Hematopoietic multipotent progenitor cell (in vitro differentiated cells): ENCODE data around the gene RFX4. TPM values are rescaled to one million over a fixed set of nuclear protein-coding genes. Genes with fewer than 3 reads are reported as not detected.
A peak's percentile ranks its signal among the peaks of the same experiment; 100 is the strongest.
"Not testable (repeated sequence)": the region's sequence is repeated elsewhere in the genome, so short reads cannot be mapped to it uniquely, and the experiment has no call there.

ENCODE experiments used
- DNase-seq, 3 donors: peaks; one replicate each; pipeline ENCODE4 v3.0.0-alpha.2; 2011 to 2015; ENCODE audit warnings: low read depth in 2 of 3, low spot score in 2 of 3
- total RNA-seq: library from RNA; depleted of rRNA; stranded (reverse); fragments of >200 nt; gene quantifications from one replicate; pipeline ENCODE4 v1.2.3, GENCODE V29; 2012

RFX4 gene
- total RNA-seq, 1 donor, result not detected

DNA sequence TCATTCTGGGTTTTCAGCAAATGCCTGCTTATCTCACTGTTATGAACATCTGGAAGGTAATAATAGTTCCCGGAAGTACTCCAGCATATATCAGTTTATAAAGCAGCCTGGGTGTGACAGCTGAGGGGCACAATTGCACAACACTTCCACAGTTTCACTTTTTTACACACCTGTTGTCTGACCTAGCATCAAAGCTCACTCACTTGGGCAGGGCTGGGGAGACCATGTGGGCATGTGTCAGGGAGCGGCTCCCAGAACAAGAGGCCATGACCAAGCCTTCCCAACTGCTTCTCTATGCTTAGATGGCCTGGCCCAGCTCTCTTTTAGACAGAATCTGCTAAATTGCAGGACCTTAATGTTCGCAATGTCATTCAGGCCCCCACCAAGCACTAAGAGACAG, 140.6 kb downstream of the RFX4 start:
- no peak for DNase-seq

DNA sequence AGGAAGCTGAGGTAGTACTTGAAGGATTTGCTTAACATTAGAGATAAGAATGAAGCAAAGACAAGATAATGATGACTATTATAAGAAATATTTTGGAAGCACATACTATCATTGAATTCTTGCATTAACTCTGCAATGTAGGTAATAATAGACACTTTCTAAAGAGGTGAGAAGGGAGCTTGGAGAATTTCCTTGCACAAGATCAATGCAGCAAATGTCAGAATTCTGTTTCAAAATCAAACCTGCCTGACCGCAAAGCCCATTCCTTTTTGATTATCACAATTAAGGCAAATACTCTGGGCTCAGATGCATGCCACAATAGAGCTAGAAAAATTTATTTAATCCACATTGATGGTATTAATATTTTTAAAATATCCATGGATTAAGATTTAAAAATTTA, 141.3 kb downstream of the RFX4 start:
- no peak for DNase-seq

DNA sequence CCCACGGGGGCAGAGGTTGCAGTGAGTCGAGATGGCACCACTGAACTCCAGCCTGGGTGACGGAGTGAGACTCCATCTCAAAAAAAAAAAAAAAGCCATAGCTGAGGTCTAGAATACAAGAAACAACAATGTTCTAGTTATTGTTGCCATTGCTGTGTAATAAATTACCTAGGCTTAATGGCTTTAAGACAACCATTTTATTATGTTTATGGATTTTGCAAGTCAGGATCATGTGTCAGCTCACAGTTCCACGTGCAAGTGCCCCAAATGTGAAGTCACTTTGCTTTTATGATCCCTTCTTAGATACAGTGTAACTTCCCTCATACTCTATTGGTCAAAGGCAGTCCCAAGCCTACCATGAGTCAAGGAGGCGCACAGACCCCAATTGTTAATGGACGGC, 142.1 kb downstream of the RFX4 start:
- no peak for DNase-seq

DNA sequence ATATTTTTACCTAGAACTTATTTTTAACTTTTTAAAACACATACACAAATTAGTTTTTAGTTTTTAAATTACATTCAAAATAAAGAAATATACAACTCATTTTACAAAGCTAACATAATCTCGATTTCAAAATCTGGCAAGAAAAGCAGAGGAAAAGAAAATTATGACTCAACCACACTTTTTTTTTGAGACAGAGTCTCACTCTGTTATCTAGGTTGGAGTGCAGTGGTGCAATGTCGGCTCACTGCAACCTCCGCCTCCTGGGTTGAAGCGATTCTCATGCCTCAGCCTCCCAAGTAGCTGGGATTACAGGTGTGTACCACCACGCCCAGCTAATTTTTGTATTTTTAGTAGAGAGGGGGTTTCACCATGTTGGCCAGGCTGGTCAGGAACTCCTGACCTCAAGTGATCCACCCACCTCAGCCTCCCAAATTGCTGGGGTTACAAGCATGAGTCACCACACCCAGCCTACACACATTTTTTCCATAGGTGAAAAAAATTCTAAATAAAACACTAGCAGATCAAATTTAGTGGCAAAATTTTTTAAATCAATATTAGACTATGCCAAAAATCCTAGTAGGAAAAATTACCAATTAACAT, 143.9 kb downstream of the RFX4 start:
- not testable (repeated sequence) for DNase-seq

DNA sequence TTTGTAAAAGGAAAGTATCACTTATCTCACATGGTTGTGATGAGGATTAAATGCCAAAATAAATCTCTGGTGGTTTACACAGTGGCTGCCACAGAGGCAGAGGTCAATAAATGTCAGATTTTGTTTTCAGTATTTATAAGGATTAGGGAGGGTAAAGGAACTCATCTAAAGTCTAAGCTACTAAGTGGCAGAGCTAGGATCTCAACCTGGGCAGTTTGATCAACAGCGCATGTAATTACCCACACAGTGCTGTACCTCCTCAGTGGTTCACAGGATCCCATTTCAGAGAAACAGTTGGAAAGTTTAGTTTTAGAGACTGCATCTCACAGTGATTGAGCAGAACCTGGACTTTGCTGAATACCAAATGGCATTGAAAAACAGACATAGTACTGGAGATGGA, 146.8 kb downstream of the RFX4 start:
- no peak for DNase-seq

DNA sequence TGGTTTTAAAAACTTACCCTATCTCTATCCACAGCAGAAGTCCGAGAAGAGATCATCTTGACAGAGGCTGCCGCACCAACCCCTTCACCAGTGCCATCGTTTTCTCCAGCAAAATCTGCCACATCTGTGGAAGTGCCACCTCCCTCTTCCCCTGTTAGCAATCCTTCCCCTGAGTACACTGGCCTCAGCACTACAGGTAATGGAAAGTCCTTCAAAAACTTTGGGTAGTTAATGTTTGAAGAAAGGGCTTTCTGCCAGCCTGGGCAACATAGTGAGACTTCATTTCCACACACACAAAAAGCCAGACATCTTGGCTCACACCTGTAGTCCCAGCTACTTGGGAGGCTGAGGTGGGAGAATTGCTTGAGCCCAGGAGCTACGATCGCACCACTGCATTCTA, 150.1 kb downstream of the RFX4 start:
- DNase-seq, result no peak

DNA sequence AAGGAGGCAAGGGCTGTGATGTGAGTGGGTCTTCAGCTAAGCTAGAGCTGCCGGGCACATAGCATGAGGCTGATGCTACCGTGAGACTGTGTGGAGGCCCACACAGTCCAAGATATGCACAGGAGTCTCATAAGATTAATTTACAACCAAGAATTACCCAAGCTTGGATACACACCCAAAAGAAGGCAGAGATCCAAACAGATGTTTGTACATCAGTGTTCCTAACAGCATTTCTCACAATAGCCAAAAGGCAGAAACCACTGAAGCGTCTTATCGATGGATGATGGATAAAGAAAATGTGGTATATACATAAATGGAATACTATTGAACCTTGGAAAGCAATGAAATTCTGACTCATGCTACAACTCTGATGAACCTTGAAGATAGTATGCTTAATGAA, 150.9 kb downstream of the RFX4 start:
- DNase-seq, result no peak

DNA sequence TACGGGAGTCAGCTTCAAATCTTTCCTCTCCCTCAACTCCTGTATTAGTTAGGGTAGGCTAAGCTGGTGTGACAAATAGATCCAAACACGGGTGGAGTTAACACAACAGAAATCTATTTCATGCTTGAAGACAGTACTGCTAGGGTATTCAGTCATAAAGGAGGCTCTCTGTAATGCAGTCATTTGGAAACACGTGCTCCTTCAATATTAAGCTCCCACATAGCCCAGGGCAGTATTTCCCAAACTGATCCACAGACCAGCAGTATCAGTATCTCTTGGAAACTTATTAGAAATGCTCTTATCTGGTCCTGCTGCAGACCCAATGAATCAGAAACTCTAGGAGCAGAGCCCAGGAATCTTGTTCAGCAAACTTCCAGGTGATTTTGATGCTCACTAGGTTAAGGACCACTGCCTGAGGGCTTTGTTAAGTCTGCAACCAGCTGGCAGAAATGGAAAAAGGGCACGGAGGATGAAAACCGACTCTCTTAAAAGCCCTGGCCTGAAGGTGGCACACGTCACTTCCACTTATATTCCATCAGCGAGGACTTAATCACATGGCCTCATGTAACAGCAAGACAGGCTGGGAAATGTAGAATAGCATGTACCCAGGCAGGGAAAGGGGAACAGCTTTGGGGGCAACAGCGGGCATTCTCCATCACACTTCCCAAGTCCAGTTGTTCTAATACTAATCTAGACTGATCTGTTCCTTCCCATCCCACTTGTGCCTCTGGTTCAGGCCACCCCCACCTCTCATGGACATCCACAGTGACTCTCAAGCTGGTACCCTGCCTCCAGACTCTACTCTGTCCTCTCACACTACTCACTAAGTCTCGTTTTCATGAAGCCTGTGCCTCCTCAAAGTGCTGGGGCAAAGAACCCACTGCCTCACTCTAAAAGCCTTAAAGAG, 153.5 kb downstream of the RFX4 start:
- peak in 1 of 3 donors; percentile 37 for DNase-seq

DNA sequence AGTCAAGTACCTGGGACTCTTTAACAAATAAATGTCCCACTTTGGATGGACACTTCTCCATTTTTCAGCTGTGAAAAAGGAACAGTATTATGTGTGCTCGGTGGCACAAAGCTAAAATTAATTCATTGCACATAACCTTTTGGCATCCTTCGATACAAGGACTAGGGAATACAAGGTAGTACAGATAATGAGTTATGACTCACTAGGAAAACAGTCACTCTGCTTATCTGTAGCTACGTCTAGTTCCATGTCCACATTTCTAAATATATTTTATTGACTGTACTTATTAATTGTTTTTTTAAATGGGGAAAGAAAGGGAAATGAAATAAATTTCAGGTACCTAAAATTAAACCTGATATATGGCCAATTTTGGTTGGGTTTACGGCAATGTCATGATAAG, 156.5 kb downstream of the RFX4 start:
- DNase-seq, result no peak

DNA sequence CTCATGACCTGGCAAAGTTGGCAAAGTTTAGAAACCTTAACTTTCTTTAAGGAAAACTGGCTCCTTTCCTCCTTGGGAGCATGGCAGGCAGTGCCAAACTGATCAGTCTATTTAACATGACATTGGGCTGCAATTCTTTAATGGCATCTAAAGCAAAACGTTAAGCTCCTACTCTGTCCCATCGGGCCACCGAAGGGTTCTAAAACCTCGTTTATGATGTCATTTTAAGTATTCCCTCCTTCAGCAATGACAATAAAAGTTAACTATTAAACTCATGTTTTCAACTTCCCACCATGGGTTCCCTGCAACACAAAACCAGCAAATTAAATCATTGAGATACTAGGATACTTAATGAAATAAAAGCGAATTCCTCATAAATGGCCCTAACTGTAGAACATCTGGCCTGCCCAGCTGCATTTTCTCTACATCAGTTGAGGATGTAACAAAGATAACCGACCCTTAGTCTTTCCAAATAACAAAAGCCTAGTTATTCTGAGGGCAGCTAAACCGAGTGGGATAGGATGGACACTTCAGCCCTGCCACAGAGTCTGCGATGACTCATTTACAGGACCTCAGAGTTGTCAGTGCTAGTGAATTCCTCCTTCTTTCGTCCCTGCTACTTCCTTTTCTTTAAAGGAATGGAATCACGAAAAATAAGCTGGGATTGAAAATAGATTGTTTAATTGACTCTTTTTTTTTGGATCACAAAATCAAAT, 157.2 kb downstream of the RFX4 start:
- no peak for DNase-seq

DNA sequence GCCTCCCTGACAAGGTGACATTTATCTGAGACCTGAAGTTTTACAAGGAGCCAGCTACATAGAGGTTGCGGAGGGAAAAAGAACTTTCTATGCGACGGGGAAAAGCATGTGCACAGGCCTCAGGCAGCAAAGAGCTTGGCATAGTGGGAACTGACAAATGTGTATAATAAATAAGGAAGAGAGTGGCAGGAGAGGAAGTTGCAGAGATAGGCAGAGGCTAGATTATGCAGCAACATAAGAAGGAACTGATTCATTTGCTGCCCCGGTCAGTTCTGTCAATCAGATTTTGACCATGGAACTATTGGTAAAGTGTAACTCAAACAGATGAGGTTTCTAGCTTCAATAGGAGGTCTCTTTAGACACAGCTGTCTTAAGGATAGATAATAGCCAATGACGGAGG, 158.0 kb downstream of the RFX4 start:
- DNase-seq, result no peak

DNA sequence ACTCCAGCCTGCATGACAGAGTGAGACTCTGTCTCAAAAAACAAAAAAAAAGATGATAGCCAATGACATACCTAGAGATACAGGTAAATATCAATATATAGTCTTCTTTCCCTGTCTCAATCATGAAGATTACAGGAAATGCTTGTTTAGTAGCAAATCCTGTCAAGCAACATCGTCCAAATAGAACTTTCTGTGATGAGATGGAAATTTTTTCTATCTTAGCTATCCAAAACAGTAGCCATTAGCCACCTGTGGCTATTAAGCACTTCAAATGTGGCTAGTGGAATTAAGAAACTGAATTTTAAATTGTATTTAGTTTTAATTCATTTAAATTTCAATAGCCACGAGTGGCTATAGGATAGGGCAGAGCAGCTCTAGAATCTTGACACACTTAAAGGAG, 158.4 kb downstream of the RFX4 start:
- DNase-seq, result no peak

DNA sequence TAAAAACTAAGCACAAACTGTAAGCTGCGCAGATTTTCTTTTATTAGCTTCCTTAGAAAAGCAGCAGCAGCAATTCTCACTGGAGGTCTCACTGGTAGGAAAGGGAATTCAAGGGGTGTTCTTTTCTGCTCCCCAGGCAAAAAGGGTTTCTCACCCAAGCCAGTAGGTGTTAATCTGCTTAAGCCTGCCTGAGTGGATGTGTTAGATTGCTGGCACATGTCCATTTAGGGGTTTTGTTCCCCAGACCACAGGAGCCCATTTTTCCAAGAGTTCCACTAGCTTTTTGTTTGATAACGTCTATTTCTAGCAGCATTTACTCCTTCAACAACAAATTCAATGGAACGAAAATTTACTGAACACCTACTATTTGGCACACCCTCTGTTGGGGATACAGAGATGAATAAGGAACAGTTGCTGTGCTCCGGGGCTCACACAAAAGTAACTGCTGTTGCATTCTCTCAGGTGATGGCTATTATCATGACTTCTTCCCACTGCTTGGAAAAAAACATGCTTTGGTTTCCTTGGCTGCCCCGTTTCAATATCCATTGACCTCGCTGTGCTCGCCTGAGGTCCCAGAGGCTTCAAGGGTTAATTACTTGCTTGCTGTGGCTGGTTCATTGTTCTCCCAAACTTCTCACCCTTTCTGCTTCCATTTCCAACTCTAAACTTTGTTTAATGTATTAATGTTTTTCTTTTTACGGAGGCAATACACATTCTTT, 160.6 kb downstream of the RFX4 start:
- no peak for DNase-seq

DNA sequence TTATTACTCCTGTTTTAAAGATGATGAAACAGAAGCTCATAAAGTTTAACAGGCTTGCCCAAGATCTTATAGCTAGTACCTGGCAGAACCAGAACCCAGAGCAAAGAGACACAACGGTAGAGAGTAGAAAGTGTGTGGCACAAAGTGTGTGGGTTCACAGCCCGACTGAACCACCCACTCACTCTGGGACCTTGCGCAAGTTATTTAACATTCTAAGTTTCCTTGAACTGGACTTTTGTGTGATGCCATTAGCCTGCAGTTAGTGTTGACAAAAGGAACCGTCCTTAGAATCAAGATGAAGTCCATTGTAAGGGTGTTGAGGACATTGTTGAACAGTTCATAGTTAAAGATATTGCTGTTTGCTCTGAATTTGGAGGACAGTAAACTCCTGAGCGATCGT, 161.8 kb downstream of the RFX4 start:
- DNase-seq, result no peak

DNA sequence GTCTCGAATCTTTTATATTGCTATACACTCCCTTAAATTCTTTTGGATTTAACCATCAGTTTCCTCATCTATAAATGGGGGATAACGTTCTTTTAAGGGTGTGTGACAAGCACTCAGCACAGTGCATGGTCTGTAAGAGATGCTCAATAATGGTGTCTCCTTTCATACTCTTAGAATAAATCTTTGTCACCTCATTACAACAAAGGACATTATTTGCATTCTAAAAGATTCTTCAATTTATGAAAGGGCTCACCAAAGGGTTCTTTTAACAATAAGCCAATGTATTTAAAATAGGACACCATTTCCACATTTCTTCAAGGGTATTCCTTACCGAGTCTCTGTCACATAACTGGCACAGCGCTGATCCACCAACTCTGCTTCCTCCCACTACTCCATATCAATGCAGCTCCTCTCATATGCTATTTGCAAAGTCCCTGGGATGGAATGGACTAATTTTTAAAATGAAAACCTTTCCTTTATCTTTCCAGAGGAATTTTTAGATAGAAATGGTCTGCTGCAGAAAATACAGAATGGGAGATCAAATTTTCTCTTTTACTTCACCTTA, 162.5 kb downstream of the RFX4 start:
- DNase-seq, result no peak

DNA sequence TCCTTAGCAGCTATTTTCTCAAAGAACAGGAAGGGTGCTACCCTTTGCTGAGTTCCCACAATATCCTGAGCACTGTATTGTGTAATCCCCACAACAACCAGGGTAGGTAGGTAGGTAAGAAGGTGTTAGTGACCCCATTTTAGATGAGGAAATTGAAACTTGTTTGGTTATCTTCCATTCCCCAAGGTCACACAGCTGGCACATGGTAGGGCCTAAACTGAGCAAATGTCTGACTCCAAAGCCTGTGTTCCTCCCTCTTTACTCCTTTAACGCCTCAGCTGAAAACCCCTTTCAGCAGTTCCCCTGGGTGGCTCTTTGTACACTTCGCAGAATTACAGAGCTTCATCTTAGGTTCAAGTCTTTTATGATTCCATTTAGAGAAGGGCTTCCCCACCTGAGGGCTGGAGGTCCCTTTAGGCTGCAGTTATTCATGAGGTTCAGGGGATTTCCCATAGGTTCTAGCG, 165.2 kb downstream of the RFX4 start:
- DNase-seq, result peak in 1 of 3 donors; percentile 47

DNA sequence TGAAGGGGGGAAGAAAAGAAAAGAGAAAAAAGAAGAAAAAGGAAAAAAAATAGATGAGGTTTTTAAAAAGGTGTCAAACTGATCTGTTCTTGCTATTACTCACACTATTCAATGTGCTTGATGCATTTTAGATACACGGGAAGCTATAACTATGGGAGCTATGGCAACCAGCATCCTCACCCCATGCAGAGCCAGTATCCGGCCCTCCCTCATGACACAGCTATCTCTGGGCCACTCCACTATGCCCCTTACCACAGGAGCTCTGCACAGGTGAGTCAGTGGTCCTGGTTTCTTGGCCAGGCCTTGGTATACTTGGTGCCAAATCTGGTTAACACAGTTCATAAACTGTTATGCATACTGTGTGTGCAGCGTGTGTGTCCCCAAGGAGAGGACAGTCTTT, 167.7 kb downstream of the RFX4 start:
- DNase-seq, result no peak

DNA sequence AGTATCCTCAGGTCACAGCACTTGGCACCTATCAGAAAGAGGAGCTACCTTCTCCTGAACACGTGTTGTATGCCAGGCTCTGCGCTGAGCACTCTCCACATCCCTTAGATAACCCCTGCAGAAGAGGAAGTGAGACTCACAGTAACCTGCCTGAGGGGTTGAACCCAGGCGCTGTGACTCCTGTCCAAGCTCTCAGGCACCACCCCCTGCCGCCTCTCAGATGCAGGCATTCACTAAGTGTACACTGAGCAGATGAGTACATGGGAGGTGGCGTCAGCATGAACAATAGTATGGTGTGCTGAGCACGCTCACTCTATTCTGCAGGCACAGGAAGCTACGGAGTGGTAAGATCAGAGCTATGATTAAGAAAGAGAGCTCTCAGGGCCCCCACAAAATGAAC, 170.7 kb downstream of the RFX4 start:
- DNase-seq, result no peak

DNA sequence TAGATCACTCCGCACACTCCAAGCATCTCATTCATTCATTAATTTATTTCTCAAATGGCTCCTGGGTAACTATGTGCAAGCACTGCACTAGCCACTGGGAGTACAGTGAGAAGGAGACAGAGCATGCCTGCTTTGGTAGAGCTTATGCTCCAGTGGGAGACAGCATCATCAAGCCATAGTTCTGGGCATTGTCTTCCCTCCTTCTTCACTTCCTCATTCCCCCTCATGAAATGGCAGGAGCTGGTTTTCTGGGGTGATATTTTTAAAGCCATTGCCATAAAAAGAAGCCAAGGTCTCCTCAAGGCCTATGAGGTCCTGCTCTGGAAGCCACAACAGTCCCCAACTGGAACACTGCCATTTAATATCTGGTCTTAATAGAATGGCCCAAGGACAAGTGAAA, 171.5 kb downstream of the RFX4 start:
- no peak for DNase-seq

DNA sequence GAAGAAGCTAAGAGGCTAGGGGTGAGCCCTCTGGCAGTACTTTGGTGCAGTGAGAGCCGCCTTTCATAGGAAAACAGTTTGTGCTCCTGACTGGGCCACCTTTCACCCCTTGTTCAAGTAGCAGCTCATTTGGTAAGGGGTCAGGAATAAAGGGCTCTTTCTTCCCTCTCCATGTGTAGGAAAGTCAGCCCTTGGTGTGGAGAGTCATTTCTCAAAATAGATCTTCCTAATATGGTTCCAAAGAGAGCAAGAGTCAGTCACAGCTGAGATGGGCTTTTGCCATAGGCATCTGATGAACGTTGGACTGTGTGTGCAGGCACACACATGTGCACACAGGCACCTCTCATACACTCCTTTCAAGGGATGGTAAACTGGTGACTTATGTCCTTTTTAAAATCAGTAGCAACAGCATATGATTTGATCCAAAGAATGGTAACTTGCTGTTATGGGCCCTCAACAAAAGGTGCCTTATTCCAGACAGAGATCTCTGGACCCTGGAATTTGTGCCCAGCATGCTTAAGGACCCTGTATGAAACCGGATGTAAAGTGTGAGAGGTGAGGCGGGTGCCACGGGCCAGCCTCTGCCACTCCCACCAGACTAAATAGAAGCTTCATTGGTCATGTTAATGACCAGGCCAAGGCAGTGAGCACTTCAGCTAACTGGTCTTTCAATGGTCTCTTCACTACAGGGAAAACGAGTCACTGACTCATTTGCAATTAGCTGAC, 175.0 kb downstream of the RFX4 start:
- DNase-seq, result no peak
